ENCODE results near the gene CARMIL3.

Gene CARMIL3

DNA sequence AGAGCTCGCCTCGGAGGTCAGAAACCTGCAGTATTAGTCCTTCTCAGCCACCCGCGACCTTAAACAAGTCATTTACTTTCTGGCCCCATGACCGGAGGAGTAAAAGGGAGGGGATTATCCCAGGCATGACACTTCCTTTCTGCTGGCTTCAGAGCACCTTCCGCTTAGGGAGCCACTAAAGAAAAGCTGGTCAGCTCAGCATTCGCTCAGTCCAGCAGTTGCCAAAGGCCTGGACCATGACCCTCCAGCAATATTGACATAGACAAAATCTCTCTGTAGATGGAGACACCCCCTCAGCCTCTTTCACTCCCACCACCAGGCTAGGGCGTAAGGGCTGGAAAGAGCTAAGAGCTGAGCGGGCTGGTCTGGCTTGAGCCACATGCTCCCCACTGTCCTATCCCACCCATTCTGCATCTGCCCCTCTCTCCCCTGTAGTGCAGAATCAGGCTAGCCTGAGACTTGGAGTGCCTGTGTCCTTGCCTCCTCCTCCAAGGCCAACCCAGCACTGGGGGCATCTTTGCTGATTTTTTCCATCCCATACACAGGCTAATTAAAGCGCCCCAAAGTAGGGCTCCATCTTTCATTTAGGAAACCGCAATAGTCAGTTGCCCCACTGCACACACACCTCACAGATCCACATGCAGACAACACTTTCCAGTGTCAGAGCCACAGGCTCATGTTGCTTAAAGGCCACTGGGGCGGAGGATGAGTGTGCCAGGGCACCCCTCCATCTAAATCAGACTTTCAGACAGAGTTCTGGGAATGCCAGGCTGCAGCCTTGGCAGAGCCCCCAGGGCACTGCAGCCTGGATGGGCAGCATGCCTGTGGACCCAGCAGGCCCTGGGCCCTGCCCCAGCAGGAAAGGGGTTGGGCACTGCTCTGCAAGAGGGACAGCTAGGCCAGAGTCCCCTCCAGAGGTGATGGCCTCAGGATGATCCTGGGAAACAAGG is 15.6 kb downstream of the CARMIL3 start:
- H3K4me2 ChIP-seq = no peak overlapping the region
- no peaks in the 10 kb centered on the region for H3K4me1 ChIP-seq (ENCODE audit: low read depth, poor library complexity, severe bottlenecking)
- no peaks in the 10 kb centered on the region for H3K27me3 ChIP-seq (ENCODE audit: insufficient read depth, low read depth)
- H2AFZ ChIP-seq (ENCODE audit: low read depth) = no peak overlapping the region
- H3K79me2 ChIP-seq (ENCODE audit: insufficient read depth, low read depth) = no peaks in the 10 kb centered on the region
- no peaks in the 10 kb centered on the region for H4K20me1 ChIP-seq (ENCODE audit: insufficient read depth)
- TF ChIP-seq CTCF (conservative IDR thresholded peaks at IDR 0.05; ENCODE audit: low read depth, low read length) = no peak
- no peaks in the 10 kb centered on the region for H3K36me3 ChIP-seq (ENCODE audit: insufficient read depth)
- H3K9ac ChIP-seq = no peak overlapping the region
- H3K27ac ChIP-seq = no peak overlapping the region
- H3K4me3 ChIP-seq (IDR thresholded peaks at IDR 0.05; ENCODE audit: insufficient read depth, low read depth, low read length) = no peak overlapping the region

GRCh38 chr14:24068711-24069410 is 17.1 kb downstream of the CARMIL3 start:
- no peak overlapping the region for H3K4me2 ChIP-seq
- no peak overlapping the region for H2AFZ ChIP-seq (ENCODE audit: low read depth)
- no peaks in the 10 kb centered on the region for H3K27me3 ChIP-seq (ENCODE audit: insufficient read depth, low read depth)

DNA sequence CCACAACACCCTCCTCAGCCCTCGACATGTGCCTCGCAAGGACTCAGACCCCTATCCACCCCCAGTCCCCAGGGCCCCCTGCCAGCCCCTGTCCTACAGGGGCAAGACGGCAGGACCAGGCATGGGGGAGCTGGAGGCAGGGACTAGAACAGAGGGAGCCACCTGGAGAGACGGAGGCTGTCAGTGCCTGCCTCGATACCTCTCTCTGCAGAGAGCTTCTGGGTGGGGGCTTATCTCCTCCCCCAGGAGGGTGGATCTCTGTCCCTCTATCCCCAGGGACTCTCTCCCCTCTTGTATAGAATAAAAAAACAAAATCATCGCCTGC is 17.6 kb downstream of the CARMIL3 start:
- no peak overlapping the region for H3K4me3 ChIP-seq (IDR thresholded peaks at IDR 0.05; ENCODE audit: insufficient read depth, low read depth, low read length)
- no peak overlapping the region for H3K27ac ChIP-seq
- H3K79me2 ChIP-seq (ENCODE audit: insufficient read depth, low read depth) = no peaks in the 10 kb centered on the region
- no peak overlapping the region for H2AFZ ChIP-seq (ENCODE audit: low read depth)
- H4K20me1 ChIP-seq (ENCODE audit: insufficient read depth) = no peaks in the 10 kb centered on the region
- H3K9ac ChIP-seq = no peak overlapping the region
- no peaks in the 10 kb centered on the region for H3K27me3 ChIP-seq (ENCODE audit: insufficient read depth, low read depth)
- no peaks in the 10 kb centered on the region for H3K36me3 ChIP-seq (ENCODE audit: insufficient read depth)
- no peak overlapping the region for H3K4me2 ChIP-seq
- no peak for TF ChIP-seq CTCF (conservative IDR thresholded peaks at IDR 0.05; ENCODE audit: low read depth, low read length)
- no peaks in the 10 kb centered on the region for H3K4me1 ChIP-seq (ENCODE audit: low read depth, poor library complexity, severe bottlenecking)

More at GRCh38 chr14:24068711-24069410, 17.1 kb downstream of the CARMIL3 start:
- no peaks in the 10 kb centered on the region for H3K79me2 ChIP-seq (ENCODE audit: insufficient read depth, low read depth)
- H4K20me1 ChIP-seq (ENCODE audit: insufficient read depth) = no peaks in the 10 kb centered on the region
- no peaks in the 10 kb centered on the region for H3K36me3 ChIP-seq (ENCODE audit: insufficient read depth)
- H3K27ac ChIP-seq = no peak overlapping the region
- no peaks in the 10 kb centered on the region for H3K4me1 ChIP-seq (ENCODE audit: low read depth, poor library complexity, severe bottlenecking)
- H3K4me3 ChIP-seq (IDR thresholded peaks at IDR 0.05; ENCODE audit: insufficient read depth, low read depth, low read length) = no peak overlapping the region
- H3K9ac ChIP-seq = no peak overlapping the region
- no peak for TF ChIP-seq CTCF (conservative IDR thresholded peaks at IDR 0.05; ENCODE audit: low read depth, low read length)

GRCh38 chr14:24070285-24071143 is 18.7 kb downstream of the CARMIL3 start:
- Histone ChIP-seq H4K20me1 (ENCODE audit: insufficient read depth) (no peaks in the 10 kb centered on the region), H3K4me1 (ENCODE audit: low read depth, poor library complexity, severe bottlenecking) (no peaks in the 10 kb centered on the region), H3K27me3 (ENCODE audit: insufficient read depth, low read depth) (no peaks in the 10 kb centered on the region), H3K27ac (no peak overlapping the region), H3K79me2 (ENCODE audit: insufficient read depth, low read depth) (no peaks in the 10 kb centered on the region), H3K4me3 (IDR thresholded peaks at IDR 0.05; ENCODE audit: insufficient read depth, low read depth, low read length) (no peak overlapping the region), H3K36me3 (ENCODE audit: insufficient read depth) (no peaks in the 10 kb centered on the region), H3K4me2 (no peak overlapping the region), H3K9ac (no peak overlapping the region), H2AFZ (ENCODE audit: low read depth) (no peak overlapping the region)
- TF ChIP-seq CTCF (conservative IDR thresholded peaks at IDR 0.05; ENCODE audit: low read depth, low read length) = no peak

All from KMS-11 (cell line).